Sigmoid colon (tissue), 7 donors: ENCODE results near the gene PIP5K1C. TPM values are rescaled to one million over a fixed set of nuclear protein-coding genes. Genes with fewer than 3 reads are reported as not detected.

Source experiments
- DNase-seq: peaks from one replicate; pipeline ENCODE4 v3.0.0-alpha.2; 2019
- H3K27ac ChIP-seq, 4 donors: fragments of 200-600 bp; sonication (generic); one replicate each; pipeline ENCODE4 v1.5.1; 2016 to 2019; ENCODE audit warnings: mild to moderate bottlenecking in 1 of 4
- H3K27me3 ChIP-seq, 3 donors: fragments of 200-600 bp; sonication (generic); one replicate each; pipeline ENCODE4 v1.5.1; 2019; ENCODE audit warnings: mild to moderate bottlenecking in 1 of 3
- H3K36me3 ChIP-seq, 4 donors: fragments of 200-600 bp; sonication (generic); one replicate each; pipeline ENCODE4 v1.5.1; 2016 to 2019
- H3K4me1 ChIP-seq, 4 donors: fragments of 200-600 bp; sonication (generic); one replicate each; pipeline ENCODE4 v1.5.1; 2017 to 2019
- H3K4me3 ChIP-seq, 4 donors: fragments of 200-600 bp; sonication (generic); one replicate each; pipeline ENCODE4 v1.5.1; 2017 to 2019; ENCODE audit warnings: mild to moderate bottlenecking in 2 of 4, moderate library complexity in 1 of 4
- H3K9me3 ChIP-seq, 4 donors: fragments of 200-600 bp in 3 of 4; sonication (generic) in 3 of 4; one replicate each; pipeline versions ENCODE4 v1.5.1 to v1.6.1; 2013 to 2019
- CTCF ChIP-seq, 4 experiments: fragments of 450-650 bp in 3 of 4; fragments of 200-600 bp in 1 of 4; IDR thresholded peaks; one replicate each; pipeline ENCODE4 v1.5.1; 2016 to 2019; ENCODE audit warnings: antibody characterized with exemption in 4 of 4, mild to moderate bottlenecking in 3 of 4, moderate library complexity in 2 of 4
- EP300 ChIP-seq, 4 donors: sonication (generic); formaldehyde crosslinking; IDR thresholded peaks; one replicate each; pipeline ENCODE4 v1.6.1; 2017; ENCODE audit warnings: antibody characterized with exemption in 4 of 4
- POLR2A ChIP-seq, 2 donors: fragments of 450-650 bp; IDR thresholded peaks; one replicate each; pipeline ENCODE4 v1.6.1; 2016; ENCODE audit warnings: antibody characterized with exemption in 2 of 2, mild to moderate bottlenecking in 2 of 2, moderate library complexity in 2 of 2
- POLR2AphosphoS5 ChIP-seq, 4 donors: sonication (generic); formaldehyde crosslinking; IDR thresholded peaks; one replicate each; pipeline ENCODE4 v1.6.1; 2017; ENCODE audit warnings: antibody characterized with exemption in 4 of 4
- WGBS, 2 donors: extraction: QIAGEN DNeasy Blood & Tissue Kit; methylation state at CpG; one replicate each; pipeline ENCODE4 v1.1.7; 2013; 5-methylcytosine and 5-hydroxymethylcytosine counted together
- intact Hi-C: fragments of 100-400 bp; cut with DNase I; formaldehyde crosslinking; loops from one replicate; pipeline ENCODE4 v1.15.1; 2023
- polyA plus RNA-seq, 3 donors: library from polyadenylated mRNA; stranded (reverse); fragments of 200-250 nt; gene quantifications; one replicate each; pipeline ENCODE4 v1.2.3, GENCODE V29; 2013
- total RNA-seq, 4 donors: library from RNA; depleted of rRNA; stranded (reverse); fragments of >200 nt; gene quantifications; one replicate each; pipeline ENCODE4 v1.1.0, GENCODE V29; 2016
- donor health status: healthy with polysubstance abuse.
- donor health status: Bipolar disorder and iron deficiency.
- donor health status: healthy.

The PIP5K1C gene
- total and polyA plus RNA-seq, 7 donors = 7.8 to 68.7 (median 27.8) TPM

GRCh38 chr19:3694361-3695123 lies 5.7 kb downstream of the PIP5K1C start:
- Histone ChIP-seq H3K36me3 (peaks cover 0 to 11% (median 0%) of the 10 kb centered on the region in 4 donors), H3K27ac (peak overlapping the region; percentile 80 to 97 (median 86)), H3K9me3 (no peaks in the 10 kb centered on the region), H3K4me3 (no peak overlapping the region), H3K27me3 (no peaks in the 10 kb centered on the region), H3K4me1 (peaks cover 0 to 63% (median 57%) of the 10 kb centered on the region in 4 donors)
- no peak for TF ChIP-seq CTCF (IDR thresholded peaks at IDR 0.05)
- no peak for TF ChIP-seq EP300 (IDR thresholded peaks at IDR 0.05)
- no peak for TF ChIP-seq POLR2AphosphoS5 (IDR thresholded peaks at IDR 0.05)
- no peak for TF ChIP-seq POLR2A (IDR thresholded peaks at IDR 0.05)
- intact Hi-C loops = loop anchor here (10.0 kb wide), 1 partner anchor 270 kb away; no protein-coding TSS in a partner anchor
- 93 to 94% methylated on average over 42 of the region's 42 CpGs for WGBS, 2 donors
- DNase-seq = no peak

- WGBS, 2 donors = 86 to 88% methylated on average over 34 of the region's 34 CpGs
- intact Hi-C loops = loop anchor here (10.0 kb wide), 1 partner anchor 272 kb away; no protein-coding TSS in a partner anchor
Measured at GRCh38 chr19:3693025-3693925, 7.0 kb downstream of the PIP5K1C start.

GRCh38 chr19:3692141-3693024 lies 7.9 kb downstream of the PIP5K1C start:
- TF ChIP-seq POLR2AphosphoS5 (IDR thresholded peaks at IDR 0.05) = no peak
- TF ChIP-seq EP300 (IDR thresholded peaks at IDR 0.05) = no peak
- no peak for TF ChIP-seq POLR2A (IDR thresholded peaks at IDR 0.05)
- peak; percentile 41 to 64 (median 50) for TF ChIP-seq CTCF (IDR thresholded peaks at IDR 0.05)
- H3K27me3 ChIP-seq = no peaks in the 10 kb centered on the region
- H3K36me3 ChIP-seq = peaks cover 0 to 11% (median 0%) of the 10 kb centered on the region in 4 donors
- DNase-seq = no peak
- WGBS, 2 donors = 85 to 89% methylated on average over 25 of the region's 25 CpGs
- peak overlapping the region; percentile 80 to 97 (median 86) for H3K27ac ChIP-seq
- no peaks in the 10 kb centered on the region for H3K9me3 ChIP-seq
- intact Hi-C loops = loop anchor here (10.0 kb wide), 1 partner anchor 272 kb away; no protein-coding TSS in a partner anchor
- peak overlapping the region in 1 of 4 donors; percentile 11 for H3K4me3 ChIP-seq
- peaks cover 0 to 65% (median 60%) of the 10 kb centered on the region in 4 donors for H3K4me1 ChIP-seq

More at GRCh38 chr19:3693025-3693925, 7.0 kb downstream of the PIP5K1C start:
- H3K27ac ChIP-seq = peak overlapping the region; percentile 80 to 97 (median 86)
- peaks cover 0 to 11% (median 0%) of the 10 kb centered on the region in 4 donors for H3K36me3 ChIP-seq
- TF ChIP-seq EP300 (IDR thresholded peaks at IDR 0.05) (no peak), POLR2A (IDR thresholded peaks at IDR 0.05) (no peak), CTCF (IDR thresholded peaks at IDR 0.05) (no peak), POLR2AphosphoS5 (IDR thresholded peaks at IDR 0.05) (peak in 3 of 4 donors; percentile 15 to 49 (median 17))
- no peaks in the 10 kb centered on the region for H3K9me3 ChIP-seq
- no peaks in the 10 kb centered on the region for H3K27me3 ChIP-seq
- DNase-seq = no peak
- peak overlapping the region in 2 of 4 donors; percentile 7 to 11 for H3K4me3 ChIP-seq
- peaks cover 0 to 65% (median 60%) of the 10 kb centered on the region in 4 donors for H3K4me1 ChIP-seq

- Histone ChIP-seq H3K4me3 (no peak overlapping the region), H3K27ac (peak overlapping the region in 3 of 4 donors; percentile 84 to 97 (median 88)), H3K4me1 (peaks cover 0 to 68% (median 63%) of the 10 kb centered on the region in 4 donors), H3K27me3 (no peaks in the 10 kb centered on the region), H3K36me3 (peaks cover 0 to 11% (median 0%) of the 10 kb centered on the region in 4 donors), H3K9me3 (no peaks in the 10 kb centered on the region)
- TF ChIP-seq POLR2AphosphoS5 (IDR thresholded peaks at IDR 0.05) (no peak), EP300 (IDR thresholded peaks at IDR 0.05) (no peak), CTCF (IDR thresholded peaks at IDR 0.05) (no peak), POLR2A (IDR thresholded peaks at IDR 0.05) (no peak)
- intact Hi-C loops = loop anchor here (10.0 kb wide), 1 partner anchor 273 kb away; no protein-coding TSS in a partner anchor
- 94 to 96% methylated on average over 18 of the region's 18 CpGs for WGBS, 2 donors
- no peak for DNase-seq
Measured at GRCh38 chr19:3691726-3692125, 8.5 kb downstream of the PIP5K1C start.
